Ovary (tissue), 3 donors: ENCODE data around the gene BBLN.

ENCODE experiments used
- EP300 ChIP-seq: sonication (generic); formaldehyde crosslinking; IDR thresholded peaks from one replicate; pipeline ENCODE4 v1.6.1; 2017; ENCODE audit warnings: antibody characterized with exemption
- TF ChIP-seq, protein P1 (sequence below), 3 donors: fragments of 450-650 bp in 2 of 3; fragments of 200-600 bp in 1 of 3; IDR thresholded peaks; one replicate each; pipeline versions ENCODE4 v1.5.1 to v1.8.0; 2016 to 2022; ENCODE audit warnings: antibody characterized with exemption in 3 of 3, mild to moderate bottlenecking in 1 of 3
- donor health status: DM: no; HTN: no; CAD: no.

- TF ChIP-seq, protein P1, sequence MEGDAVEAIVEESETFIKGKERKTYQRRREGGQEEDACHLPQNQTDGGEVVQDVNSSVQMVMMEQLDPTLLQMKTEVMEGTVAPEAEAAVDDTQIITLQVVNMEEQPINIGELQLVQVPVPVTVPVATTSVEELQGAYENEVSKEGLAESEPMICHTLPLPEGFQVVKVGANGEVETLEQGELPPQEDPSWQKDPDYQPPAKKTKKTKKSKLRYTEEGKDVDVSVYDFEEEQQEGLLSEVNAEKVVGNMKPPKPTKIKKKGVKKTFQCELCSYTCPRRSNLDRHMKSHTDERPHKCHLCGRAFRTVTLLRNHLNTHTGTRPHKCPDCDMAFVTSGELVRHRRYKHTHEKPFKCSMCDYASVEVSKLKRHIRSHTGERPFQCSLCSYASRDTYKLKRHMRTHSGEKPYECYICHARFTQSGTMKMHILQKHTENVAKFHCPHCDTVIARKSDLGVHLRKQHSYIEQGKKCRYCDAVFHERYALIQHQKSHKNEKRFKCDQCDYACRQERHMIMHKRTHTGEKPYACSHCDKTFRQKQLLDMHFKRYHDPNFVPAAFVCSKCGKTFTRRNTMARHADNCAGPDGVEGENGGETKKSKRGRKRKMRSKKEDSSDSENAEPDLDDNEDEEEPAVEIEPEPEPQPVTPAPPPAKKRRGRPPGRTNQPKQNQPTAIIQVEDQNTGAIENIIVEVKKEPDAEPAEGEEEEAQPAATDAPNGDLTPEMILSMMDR (IDR thresholded peaks at IDR 0.05): no peak
- no peak for TF ChIP-seq EP300
These were observed 23.0 kb downstream of the BBLN start for GRCh38 chr9:128182893-128183588.
